Glomerular endothelial cell (primary cell): ENCODE data around the gene TEAD4. TPM values are rescaled to one million over a fixed set of nuclear protein-coding genes. Genes with fewer than 3 reads are reported as not detected.
A peak's percentile ranks its signal among the peaks of the same experiment; 100 is the strongest.
"Not testable (repeated sequence)": the region's sequence is repeated elsewhere in the genome, so short reads cannot be mapped to it uniquely, and the experiment has no call there.

ENCODE experiments used
- DNase-seq: peaks from one replicate; pipeline ENCODE4 v3.0.0-alpha.2; 2011; ENCODE audit warnings: low read depth, low spot score; ENCODE audit errors: extremely low read depth
- total RNA-seq: library from RNA; depleted of rRNA; stranded (reverse); fragments of >200 nt; gene quantifications from 2 replicates; pipeline ENCODE4 v1.2.3, GENCODE V29; 2015

Gene TEAD4
- total RNA-seq, 1 donor from 2014 or later: 47.5 TPM

GRCh38 chr12:3045494-3045893, 86.3 kb downstream of the TEAD4 start:
- no peak for DNase-seq

GRCh38 chr12:3045989-3046388, 86.8 kb downstream of the TEAD4 start:
- DNase-seq: no peak

GRCh38 chr12:3046441-3047200, 87.4 kb downstream of the TEAD4 start:
- no peak for DNase-seq

- no peak for DNase-seq
These were observed 88.8 kb downstream of the TEAD4 start for GRCh38 chr12:3047961-3048360.

GRCh38 chr12:3048540-3048939, 89.3 kb downstream of the TEAD4 start:
- DNase-seq: no peak

- DNase-seq: no peak
These were observed 90.0 kb downstream of the TEAD4 start for GRCh38 chr12:3049176-3049575.

GRCh38 chr12:3049611-3050249, 90.5 kb downstream of the TEAD4 start:
- DNase-seq: no peak

- no peak for DNase-seq
These were observed 95.2 kb downstream of the TEAD4 start for GRCh38 chr12:3054374-3054773.

- DNase-seq: no peak
These were observed 96.0 kb downstream of the TEAD4 start for GRCh38 chr12:3055026-3055703.

GRCh38 chr12:3055704-3056467, 96.7 kb downstream of the TEAD4 start:
- no peak for DNase-seq

- no peak for DNase-seq
These were observed 101.9 kb downstream of the TEAD4 start for GRCh38 chr12:3061059-3061458.

- DNase-seq: no peak
These were observed 102.5 kb downstream of the TEAD4 start for GRCh38 chr12:3061501-3062215.

- DNase-seq: no peak
These were observed 106.1 kb downstream of the TEAD4 start for GRCh38 chr12:3065300-3065699.

- not testable (repeated sequence) for DNase-seq
These were observed 106.6 kb downstream of the TEAD4 start for GRCh38 chr12:3065846-3066245.

- no peak for DNase-seq
These were observed 110.5 kb downstream of the TEAD4 start for GRCh38 chr12:3069714-3070113.

- DNase-seq: no peak
These were observed 111.9 kb downstream of the TEAD4 start for GRCh38 chr12:3071107-3071506.

GRCh38 chr12:3071710-3072109, 112.5 kb downstream of the TEAD4 start:
- DNase-seq: no peak

- DNase-seq: peak; percentile 61
These were observed 114.4 kb downstream of the TEAD4 start for GRCh38 chr12:3073438-3074250.

GRCh38 chr12:3075315-3075714, 116.1 kb downstream of the TEAD4 start:
- no peak for DNase-seq
